HepG2 (cell line): ENCODE data around the gene FXYD4. TPM values are rescaled to one million over a fixed set of nuclear protein-coding genes. Genes with fewer than 3 reads are reported as not detected.

ENCODE experiments used
- BRCA1 ChIP-seq: sonication (generic); formaldehyde crosslinking; IDR thresholded peaks from 2 replicates; pipeline ENCODE4 v1.4.0; 2020; ENCODE audit warnings: missing genetic modification reagents
- CBX5 ChIP-seq: sonication (generic); formaldehyde crosslinking; IDR thresholded peaks from 2 replicates; pipeline ENCODE4 v1.4.0; 2020; ENCODE audit warnings: missing genetic modification reagents, borderline replicate concordance
- ISX ChIP-seq: sonication (generic); formaldehyde crosslinking; conservative IDR thresholded peaks from 2 replicates; pipeline ENCODE4 v1.5.0; 2020; ENCODE audit warnings: missing genetic modification reagents
- SIN3B ChIP-seq: fragments of 150-350 bp; IDR thresholded peaks from 2 replicates; pipeline ENCODE4 v1.6.1; 2014; ENCODE audit warnings: low read length
- SMARCE1 ChIP-seq: fragments of 450-650 bp; IDR thresholded peaks from 2 replicates; pipeline ENCODE4 v1.6.1; 2017; ENCODE audit warnings: borderline replicate concordance
- TBL1XR1 ChIP-seq: fragments of 150-350 bp; IDR thresholded peaks from 2 replicates; pipeline ENCODE4 v1.6.1; 2014; ENCODE audit warnings: borderline replicate concordance, low read length; ENCODE audit not compliant: partially characterized antibody
- ZBTB7A ChIP-seq: sonication (generic); formaldehyde crosslinking; IDR thresholded peaks from 2 replicates; pipeline ENCODE4 v1.8.0; 2022; ENCODE audit warnings: mild to moderate bottlenecking, missing genetic modification reagents
- ZNF101 ChIP-seq: sonication (generic); formaldehyde crosslinking; IDR thresholded peaks from 2 replicates; pipeline ENCODE4 v1.4.0; 2020; ENCODE audit warnings: mild to moderate bottlenecking, low read depth, missing genetic modification reagents, borderline replicate concordance
- ZNF136 ChIP-seq: sonication (generic); formaldehyde crosslinking; IDR thresholded peaks from 2 replicates; pipeline ENCODE4 v1.8.1; 2022; ENCODE audit warnings: low read depth, mild to moderate bottlenecking, moderate library complexity, missing genetic modification reagents
- ZNF180 ChIP-seq: sonication (generic); formaldehyde crosslinking; IDR thresholded peaks from 2 replicates; pipeline ENCODE4 v1.4.0; 2020; ENCODE audit warnings: low read depth, missing genetic modification reagents, borderline replicate concordance
- ZNF296 ChIP-seq: sonication (generic); formaldehyde crosslinking; conservative IDR thresholded peaks from 2 replicates; pipeline ENCODE4 v1.5.0; 2020; ENCODE audit warnings: mild to moderate bottlenecking, missing genetic modification reagents
- ZNF720 ChIP-seq: sonication (generic); formaldehyde crosslinking; IDR thresholded peaks from 2 replicates; pipeline ENCODE4 v1.4.0; 2020; ENCODE audit warnings: missing genetic modification reagents
- polyA plus RNA-seq, 8 experiments: library from polyadenylated mRNA; depleted of rRNA in 3 of 8; stranded (reverse) in 7 of 8; unstranded in 1 of 8; fragments of >200 nt; fragmentation: Illumina TruSeq in 4 of 8; extraction: Trizol in 4 of 8; gene quantifications; 2 replicates each; pipeline versions ENCODE4 v1.2.1 to v1.2.3, GENCODE V29; 2011 to 2016; ENCODE audit warnings: low read depth in 4 of 8, missing spikeins in 1 of 8, mixed read lengths in 1 of 8; ENCODE audit not compliant: insufficient read depth in 1 of 8
- total RNA-seq, 5 experiments: library from RNA; depleted of rRNA; stranded (reverse); fragments of >200 nt; fragmentation: Illumina TruSeq; extraction: Trizol; gene quantifications; 2 replicates each; pipeline ENCODE4 v1.2.3, GENCODE V29; 2016; ENCODE audit warnings: low read depth in 1 of 5
- TF ChIP-seq, protein P1 (sequence below): sonication (generic); formaldehyde crosslinking; IDR thresholded peaks from 2 replicates; pipeline ENCODE4 v1.4.0; 2020; ENCODE audit warnings: missing genetic modification reagents, borderline replicate concordance
- TF ChIP-seq, protein P2 (sequence below): sonication (generic); formaldehyde crosslinking; IDR thresholded peaks from 2 replicates; pipeline ENCODE4 v1.5.1; 2020; ENCODE audit warnings: missing genetic modification reagents, mild to moderate bottlenecking, borderline replicate concordance
- TF ChIP-seq, protein P3 (sequence below): sonication (generic); formaldehyde crosslinking; IDR thresholded peaks from 2 replicates; pipeline ENCODE4 v1.4.0; 2020; ENCODE audit warnings: missing genetic modification reagents

Gene FXYD4
- total and polyA plus RNA-seq, 2 of the 13 experiments (the other 11 are each of a cell fraction or from before 2014, with no cell fraction given) = not detected

DNA sequence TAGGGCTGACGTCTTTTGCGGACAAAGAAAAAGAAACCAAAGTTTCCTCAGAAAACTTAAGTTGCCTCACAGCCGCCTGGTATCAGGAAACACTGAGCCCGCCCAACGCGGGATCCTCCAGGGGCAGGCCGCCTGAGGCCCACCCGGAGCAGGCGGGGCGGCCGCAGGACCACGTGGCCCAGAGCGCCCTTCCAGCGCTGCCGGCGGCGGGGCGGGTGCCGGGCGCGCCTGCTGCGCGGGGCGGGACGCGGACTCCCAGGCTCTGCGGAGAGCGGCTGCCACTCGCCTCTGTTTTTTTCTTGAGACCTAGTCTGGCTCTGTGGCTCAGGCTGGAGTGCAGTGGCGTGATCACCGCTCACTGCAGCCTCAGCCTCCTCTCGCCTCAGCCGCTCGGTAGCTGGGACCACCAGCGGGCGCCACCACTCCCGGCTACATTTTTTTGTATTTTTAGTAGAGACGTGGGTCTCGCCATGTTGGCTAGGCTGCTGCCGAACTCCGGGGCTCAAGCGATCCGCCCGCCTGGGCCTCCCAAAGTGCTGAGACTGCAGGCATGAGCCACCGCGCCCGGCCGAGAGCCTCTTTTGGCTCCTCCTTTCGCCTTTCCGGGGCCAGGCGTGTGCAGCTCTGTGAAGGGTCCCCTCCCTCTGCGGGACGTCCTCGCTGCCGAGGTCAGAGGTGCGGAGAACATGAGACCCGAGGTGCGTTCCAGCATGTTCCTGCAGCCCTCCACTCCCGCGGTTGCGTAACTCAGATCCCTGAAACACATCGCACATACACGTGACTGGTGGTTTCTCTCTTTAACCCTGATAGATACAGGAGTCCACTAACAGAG lies 49.1 kb downstream of the FXYD4 start (continued):
- TF ChIP-seq ZNF101 (peak; percentile 70; the same call in 1 of the 2 replicates), ZNF180 (CRISPR knock-in tag) (peak; percentile 86; the same call in 1 of the 2 replicates), ISX (peak; percentile 95), ZNF136 (CRISPR knock-in tag) (peak; percentile 88), CBX5 (CRISPR knock-in tag) (peak; percentile 99), BRCA1 (CRISPR knock-in tag) (peak; percentile 96), SMARCE1 (no peak), ZBTB7A (CRISPR knock-in tag) (peak; percentile 95), ZNF296 (CRISPR knock-in tag) (peak; percentile 93), SIN3B (no peak), ZNF720 (no peak), TBL1XR1 (no peak)
- TF ChIP-seq, protein P1, sequence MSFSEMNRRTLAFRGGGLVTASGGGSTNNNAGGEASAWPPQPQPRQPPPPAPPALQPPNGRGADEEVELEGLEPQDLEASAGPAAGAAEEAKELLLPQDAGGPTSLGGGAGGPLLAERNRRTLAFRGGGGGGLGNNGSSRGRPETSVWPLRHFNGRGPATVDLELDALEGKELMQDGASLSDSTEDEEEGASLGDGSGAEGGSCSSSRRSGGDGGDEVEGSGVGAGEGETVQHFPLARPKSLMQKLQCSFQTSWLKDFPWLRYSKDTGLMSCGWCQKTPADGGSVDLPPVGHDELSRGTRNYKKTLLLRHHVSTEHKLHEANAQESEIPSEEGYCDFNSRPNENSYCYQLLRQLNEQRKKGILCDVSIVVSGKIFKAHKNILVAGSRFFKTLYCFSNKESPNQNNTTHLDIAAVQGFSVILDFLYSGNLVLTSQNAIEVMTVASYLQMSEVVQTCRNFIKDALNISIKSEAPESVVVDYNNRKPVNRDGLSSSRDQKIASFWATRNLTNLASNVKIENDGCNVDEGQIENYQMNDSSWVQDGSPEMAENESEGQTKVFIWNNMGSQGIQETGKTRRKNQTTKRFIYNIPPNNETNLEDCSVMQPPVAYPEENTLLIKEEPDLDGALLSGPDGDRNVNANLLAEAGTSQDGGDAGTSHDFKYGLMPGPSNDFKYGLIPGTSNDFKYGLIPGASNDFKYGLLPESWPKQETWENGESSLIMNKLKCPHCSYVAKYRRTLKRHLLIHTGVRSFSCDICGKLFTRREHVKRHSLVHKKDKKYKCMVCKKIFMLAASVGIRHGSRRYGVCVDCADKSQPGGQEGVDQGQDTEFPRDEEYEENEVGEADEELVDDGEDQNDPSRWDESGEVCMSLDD (CRISPR knock-in tag) = peak; percentile 80; the same call in 1 of the 2 replicates
- TF ChIP-seq, protein P2, sequence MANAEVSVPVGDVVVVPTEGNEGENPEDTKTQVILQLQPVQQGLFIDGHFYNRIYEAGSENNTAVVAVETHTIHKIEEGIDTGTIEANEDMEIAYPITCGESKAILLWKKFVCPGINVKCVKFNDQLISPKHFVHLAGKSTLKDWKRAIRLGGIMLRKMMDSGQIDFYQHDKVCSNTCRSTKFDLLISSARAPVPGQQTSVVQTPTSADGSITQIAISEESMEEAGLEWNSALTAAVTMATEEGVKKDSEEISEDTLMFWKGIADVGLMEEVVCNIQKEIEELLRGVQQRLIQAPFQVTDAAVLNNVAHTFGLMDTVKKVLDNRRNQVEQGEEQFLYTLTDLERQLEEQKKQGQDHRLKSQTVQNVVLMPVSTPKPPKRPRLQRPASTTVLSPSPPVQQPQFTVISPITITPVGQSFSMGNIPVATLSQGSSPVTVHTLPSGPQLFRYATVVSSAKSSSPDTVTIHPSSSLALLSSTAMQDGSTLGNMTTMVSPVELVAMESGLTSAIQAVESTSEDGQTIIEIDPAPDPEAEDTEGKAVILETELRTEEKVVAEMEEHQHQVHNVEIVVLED (CRISPR knock-in tag) = peak; percentile 85
- TF ChIP-seq, protein P3, sequence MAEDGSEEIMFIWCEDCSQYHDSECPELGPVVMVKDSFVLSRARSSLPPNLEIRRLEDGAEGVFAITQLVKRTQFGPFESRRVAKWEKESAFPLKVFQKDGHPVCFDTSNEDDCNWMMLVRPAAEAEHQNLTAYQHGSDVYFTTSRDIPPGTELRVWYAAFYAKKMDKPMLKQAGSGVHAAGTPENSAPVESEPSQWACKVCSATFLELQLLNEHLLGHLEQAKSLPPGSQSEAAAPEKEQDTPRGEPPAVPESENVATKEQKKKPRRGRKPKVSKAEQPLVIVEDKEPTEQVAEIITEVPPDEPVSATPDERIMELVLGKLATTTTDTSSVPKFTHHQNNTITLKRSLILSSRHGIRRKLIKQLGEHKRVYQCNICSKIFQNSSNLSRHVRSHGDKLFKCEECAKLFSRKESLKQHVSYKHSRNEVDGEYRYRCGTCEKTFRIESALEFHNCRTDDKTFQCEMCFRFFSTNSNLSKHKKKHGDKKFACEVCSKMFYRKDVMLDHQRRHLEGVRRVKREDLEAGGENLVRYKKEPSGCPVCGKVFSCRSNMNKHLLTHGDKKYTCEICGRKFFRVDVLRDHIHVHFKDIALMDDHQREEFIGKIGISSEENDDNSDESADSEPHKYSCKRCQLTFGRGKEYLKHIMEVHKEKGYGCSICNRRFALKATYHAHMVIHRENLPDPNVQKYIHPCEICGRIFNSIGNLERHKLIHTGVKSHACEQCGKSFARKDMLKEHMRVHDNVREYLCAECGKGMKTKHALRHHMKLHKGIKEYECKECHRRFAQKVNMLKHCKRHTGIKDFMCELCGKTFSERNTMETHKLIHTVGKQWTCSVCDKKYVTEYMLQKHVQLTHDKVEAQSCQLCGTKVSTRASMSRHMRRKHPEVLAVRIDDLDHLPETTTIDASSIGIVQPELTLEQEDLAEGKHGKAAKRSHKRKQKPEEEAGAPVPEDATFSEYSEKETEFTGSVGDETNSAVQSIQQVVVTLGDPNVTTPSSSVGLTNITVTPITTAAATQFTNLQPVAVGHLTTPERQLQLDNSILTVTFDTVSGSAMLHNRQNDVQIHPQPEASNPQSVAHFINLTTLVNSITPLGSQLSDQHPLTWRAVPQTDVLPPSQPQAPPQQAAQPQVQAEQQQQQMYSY (CRISPR knock-in tag) = peak; percentile 71
